Activated CD4-positive, alpha-beta memory T cell treated with anti-CD3 and anti-CD28 coated beads for 36 hours (primary cell): ENCODE measurements around the gene C16orf46. TPM values are rescaled to one million over a fixed set of nuclear protein-coding genes. Genes with fewer than 3 reads are reported as not detected.

Source experiments
- total RNA-seq, 2 experiments: library from RNA; stranded (reverse); gene quantifications; one replicate each; pipeline ENCODE4 v1.2.3, GENCODE V29; 2021

C16orf46 gene
- total RNA-seq, 2 experiments from 2014 or later = 0.44 to 0.86 TPM

Other genes with a start within 250 kb of the C16orf46 start
- 100 to 1,000 TPM; 147 to 148 TPM for gene CMC2, start 70.4 kb downstream of the C16orf46 start, total RNA-seq
- gene CENPN, start 70.0 kb downstream of the C16orf46 start, total RNA-seq = 10 to 100 TPM; 71.9 to 76.0 TPM
- 10 to 100 TPM; 19.3 to 21.3 TPM for gene ATMIN, start 41.4 kb downstream of the C16orf46 start, total RNA-seq
- 10 to 100 TPM; 23.9 to 24.7 TPM for gene GCSH, start 19.2 kb upstream of the C16orf46 start, total RNA-seq
- not detected for gene BCO1, start 161.5 kb upstream of the C16orf46 start, total RNA-seq
- gene GAN, start 237.7 kb upstream of the C16orf46 start, total RNA-seq = 10 to 100 TPM; 13.6 to 14.5 TPM